ENCODE data around the gene TRPV3. TPM values are rescaled to one million over a fixed set of nuclear protein-coding genes. Genes with fewer than 3 reads are reported as not detected.
"Not testable (repeated sequence)": the region's sequence is repeated elsewhere in the genome, so short reads cannot be mapped to it uniquely, and the experiment has no call there.

TRPV3 gene
- polyA plus RNA-seq, 5 donors = 1.3 to 4.0 (median 2.2) TPM

DNA sequence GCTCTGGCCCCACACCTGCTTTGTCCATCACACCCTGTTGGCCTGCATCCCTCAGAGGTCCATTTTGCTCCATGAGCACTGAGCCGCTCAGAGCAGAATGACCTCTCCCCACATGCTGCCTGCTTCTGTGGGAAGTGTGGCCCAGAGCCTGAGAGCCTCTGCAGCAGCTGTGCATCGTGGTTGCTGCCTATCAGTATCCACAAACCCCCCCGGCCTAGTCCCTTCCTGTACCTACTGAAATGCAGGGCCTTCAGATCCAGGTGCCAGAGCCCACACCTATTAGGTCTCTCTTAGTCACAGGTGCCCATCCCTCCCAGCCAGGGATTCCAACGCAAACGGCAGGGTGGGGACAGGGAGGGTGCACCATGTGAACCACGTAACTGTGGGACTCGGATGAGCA lies 16.6 kb upstream of the TRPV3 start:
- DNase-seq = no peak

- DNase-seq = no peak
These were observed 15.9 kb upstream of the TRPV3 start for GRCh38 chr17:3573246-3574100.

DNA sequence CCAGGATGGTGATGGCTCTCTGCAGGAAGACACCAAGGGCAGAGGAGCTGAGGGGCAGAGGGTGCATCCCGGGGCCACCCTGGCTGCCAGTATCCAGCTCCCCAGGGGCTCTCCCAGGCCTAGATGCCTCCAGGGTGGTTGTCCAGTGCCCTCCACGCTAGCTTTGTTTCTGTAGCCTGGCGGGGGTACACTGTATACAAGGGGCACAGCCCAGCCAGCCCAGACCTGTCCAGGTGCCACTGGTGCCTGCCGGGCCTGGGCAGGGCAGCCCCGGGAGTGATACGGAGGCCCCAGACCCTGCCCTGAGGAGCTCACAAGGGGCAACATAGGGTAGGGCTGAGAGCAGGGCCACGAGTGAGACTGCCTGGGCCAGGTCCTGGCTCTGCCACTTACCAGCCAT lies 14.6 kb upstream of the TRPV3 start:
- DNase-seq = no peak

DNA sequence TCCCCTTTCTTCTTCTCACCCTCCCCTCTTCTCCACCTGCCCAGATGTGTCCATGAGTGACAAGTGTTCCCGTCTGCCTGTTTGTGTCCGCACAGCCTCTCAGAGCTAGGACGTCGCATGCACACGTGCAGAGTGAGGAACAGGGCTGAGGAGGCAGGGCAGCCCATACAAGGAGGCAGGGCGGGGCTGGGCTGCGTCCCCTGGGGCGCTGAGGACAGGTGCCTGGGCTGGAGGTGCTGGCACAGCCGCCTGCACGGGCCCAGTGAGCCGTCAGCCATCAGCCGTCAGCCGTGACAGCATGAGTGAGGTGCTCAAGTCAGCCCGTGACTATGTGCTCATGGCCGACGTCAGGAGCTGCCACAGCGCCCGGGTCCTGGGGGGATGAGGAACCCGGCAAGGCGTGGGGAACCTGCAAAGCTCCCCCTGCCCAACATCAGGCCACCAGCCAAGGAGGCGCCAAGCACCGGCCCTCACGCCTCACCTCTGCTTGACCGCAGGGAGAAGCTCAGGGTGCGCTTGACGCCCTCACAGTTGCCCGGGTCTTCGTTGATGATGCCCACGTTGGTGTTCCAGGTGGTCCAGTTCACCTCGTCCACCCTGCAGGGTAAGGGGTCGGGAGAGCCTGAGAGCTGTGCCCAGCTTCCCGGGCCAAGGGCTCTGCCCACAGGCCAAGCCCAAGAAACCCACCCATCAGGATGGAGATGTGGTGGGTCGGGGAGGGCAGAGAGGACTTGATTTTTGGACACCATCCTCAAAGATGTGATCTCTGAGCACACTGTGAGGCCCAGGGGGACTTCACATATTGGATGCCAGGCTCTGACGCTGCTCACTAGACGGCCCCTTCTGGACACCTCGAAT lies 13.7 kb upstream of the TRPV3 start:
- DNase-seq = no peak

DNA sequence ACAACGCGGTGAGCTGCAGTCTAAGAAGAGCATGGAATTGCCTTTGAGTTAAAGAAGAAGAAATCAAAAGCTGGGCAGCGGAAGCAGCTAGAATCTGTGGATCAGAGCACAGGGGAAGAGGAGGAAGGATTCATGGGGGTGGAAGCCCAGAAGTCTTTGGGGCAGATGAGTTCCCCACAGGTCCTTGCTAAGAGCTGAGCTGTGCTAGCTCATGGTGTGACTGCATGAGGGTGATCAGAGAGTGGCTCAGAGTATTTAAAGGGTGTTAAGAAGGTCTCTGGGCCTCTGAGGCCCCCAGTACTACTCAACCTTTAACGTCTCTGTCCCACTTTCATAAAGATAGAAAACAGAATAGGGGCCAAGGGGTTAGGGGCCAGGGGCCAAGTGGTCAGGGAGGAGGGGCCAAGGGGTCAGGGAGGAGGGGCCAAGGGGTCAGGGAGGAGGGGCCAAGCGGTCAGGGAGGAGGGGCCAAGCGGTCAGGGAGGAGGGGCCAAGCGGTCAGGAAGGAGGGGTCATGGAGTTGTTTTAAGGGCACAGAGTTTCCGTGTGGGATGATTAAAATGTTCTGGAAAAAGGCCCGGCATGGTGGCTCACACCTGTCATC lies 12.0 kb upstream of the TRPV3 start:
- no peak for DNase-seq

GRCh38 chr17:3566551-3566950 lies 8.9 kb upstream of the TRPV3 start:
- DNase-seq = no peak

GRCh38 chr17:3565143-3565542 lies 7.5 kb upstream of the TRPV3 start:
- DNase-seq = no peak

DNA sequence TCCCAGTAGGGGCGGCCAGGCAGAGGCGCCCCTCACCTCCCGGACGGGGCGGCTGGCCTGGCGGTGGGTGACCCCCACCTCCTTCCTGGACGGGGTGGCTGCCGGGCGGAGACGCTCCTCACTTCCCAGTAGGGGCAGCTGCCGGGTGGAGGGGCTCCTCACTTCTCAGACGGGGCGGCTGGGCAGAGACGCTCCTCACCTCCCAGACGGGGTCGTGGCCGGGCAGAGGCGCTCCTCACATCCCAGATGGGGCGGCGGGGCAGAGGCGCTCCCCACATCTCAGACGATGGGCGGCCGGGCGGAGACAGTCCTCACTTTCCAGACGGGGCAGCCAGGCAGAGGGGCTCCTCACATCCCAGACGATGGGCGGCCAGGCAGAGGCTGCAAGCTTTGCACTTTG lies 6.6 kb upstream of the TRPV3 start:
- DNase-seq = not testable (repeated sequence)

DNA sequence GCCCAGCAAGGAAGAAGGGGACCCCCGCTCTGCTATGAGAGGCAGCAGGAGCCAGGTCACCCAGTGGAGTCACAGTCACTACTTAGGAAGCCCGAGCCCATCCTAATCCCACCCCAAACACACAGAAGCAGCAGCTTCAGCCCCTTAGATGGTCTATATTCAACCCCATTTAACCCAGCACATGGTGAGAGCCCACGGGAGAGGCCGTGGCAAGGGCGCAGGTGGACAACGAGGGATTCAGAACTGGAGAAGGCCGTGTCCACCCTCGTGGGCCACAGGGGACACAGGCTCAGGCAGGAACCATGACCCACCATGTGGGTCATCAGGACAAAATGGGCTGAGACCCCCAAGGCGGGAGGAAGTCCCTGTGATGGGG lies 1.6 kb upstream of the TRPV3 start:
- no peak for DNase-seq

GRCh38 chr17:3558603-3559269 lies 1.1 kb upstream of the TRPV3 start:
- no peak for DNase-seq

- no peak for DNase-seq
These were observed 470 bp downstream of the TRPV3 start for GRCh38 chr17:3556916-3557767.

DNA sequence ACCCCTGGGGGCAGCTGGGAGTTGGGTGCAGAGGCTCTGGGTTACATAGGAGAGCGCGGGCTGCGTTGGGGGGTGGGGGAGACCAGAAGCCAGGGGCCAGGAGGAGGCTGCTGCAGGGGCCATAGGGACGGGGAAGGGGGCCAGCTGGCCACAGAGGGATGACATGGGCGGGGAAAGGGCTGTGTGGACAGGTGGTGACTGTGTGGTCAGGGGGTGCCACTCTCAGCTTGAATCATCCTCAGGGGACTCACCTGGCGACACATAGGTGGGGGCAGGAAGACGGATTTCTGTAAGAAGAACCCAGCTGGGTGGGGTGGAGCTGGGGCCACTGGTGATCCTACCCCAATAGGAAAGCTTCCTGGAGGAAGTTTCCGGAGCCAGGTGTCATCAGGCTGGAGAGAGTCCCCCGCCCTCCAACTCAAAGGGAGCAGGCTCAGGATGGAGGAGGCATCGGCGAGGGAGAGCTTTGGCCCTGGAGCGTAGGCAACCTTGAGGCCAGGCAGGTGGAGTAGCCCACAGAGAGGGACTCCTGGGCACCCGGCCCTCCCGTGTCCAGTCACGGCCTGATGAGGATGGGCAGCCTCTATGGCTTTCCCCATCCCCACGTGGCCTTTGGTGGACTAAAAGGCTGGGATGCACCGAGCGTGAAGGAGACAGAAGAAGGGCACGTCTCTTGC lies 1.2 kb downstream of the TRPV3 start:
- DNase-seq = no peak

- DNase-seq = no peak
These were observed 2.3 kb downstream of the TRPV3 start for GRCh38 chr17:3555189-3555796.

DNA sequence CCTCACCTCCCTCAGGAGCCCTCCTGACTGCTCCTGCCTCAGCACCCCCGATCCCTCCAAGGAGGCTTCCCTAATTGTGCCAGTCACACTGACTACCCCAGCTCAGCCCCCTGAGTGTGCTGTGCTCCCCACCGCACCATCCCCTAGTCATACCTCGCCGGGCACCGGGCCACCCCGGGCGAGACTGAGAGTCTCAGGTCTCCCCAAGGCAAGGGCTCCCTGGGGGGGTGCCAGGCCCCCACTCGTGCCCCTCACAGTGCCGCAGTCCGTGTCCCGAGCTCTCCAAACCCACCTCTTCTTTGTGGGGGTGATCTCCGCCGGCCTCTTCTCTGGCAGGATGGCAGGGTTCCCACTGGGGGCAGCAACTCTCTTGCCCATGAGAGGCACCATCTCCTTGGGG lies 3.2 kb downstream of the TRPV3 start:
- DNase-seq = no peak

DNA sequence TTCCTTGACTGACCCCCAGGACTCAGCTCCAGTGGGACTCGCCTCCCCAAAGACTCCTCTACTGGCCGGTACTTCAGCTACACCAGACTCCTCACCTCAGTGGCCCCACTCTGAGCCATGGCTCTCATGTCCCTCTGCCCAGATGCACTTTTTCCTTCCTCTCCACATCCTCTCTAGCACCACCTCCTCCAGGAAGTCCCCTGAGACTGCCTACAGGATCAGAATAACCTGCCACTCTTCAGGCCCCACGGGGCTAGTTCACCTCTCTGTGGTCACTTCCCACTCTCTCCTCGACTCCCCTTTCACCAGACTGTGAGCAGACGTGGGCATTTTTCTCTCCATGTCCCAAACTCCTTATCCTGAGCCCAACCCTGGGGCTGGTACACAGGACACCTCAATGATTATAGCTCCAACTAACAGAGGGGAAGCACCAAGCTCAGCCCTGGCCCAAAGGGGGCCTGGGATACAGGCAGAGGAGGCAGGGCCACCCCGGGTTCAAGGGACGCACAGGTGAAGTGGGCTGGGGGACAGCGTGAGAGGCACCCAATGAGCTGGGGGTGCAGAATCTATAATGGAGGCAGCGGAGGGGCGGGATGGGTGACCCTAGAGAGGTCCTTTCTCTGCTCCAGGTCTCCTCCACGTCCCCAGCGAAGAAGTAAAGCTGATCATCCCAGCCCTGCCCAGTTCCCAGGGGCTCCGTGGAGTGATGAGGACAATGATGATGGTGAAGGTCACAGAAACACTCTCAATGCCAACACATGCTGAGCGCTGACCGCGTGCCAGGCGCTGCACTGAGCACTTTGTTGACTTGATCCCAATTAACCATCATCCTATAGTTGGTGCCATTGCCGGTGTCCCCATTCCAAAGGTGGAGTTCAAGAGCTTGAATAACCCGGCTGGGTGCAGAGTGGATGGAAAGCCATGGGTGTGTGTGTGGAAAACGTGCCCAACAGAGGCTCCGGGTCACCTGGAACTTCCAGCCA lies 3.9 kb downstream of the TRPV3 start:
- DNase-seq = no peak

DNA sequence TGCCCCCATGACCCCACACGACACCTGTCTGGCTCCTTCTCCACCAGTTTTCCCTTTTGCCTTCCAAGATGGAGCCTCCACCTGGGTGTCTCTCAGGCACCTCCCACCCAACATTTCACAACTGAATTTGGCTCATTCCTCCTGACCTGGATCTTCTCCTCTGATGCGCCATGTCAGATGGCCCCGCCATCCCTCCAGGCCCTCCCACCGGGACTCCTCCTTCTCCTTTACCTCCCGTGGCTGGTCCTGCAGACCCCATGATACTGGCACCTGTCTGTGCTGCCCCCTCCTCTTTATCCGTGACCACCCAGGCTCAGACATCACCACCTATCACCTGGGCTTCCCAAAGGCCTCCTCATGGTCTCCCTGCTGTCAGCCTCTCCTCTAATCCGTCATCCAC lies 4.7 kb downstream of the TRPV3 start:
- DNase-seq = no peak

GRCh38 chr17:3551189-3551588 lies 6.4 kb downstream of the TRPV3 start:
- DNase-seq = no peak

GRCh38 chr17:3549610-3550162 lies 7.9 kb downstream of the TRPV3 start:
- DNase-seq = no peak
